GM21390 (cell line): ENCODE data around the gene ARNT2.

ENCODE experiments used
- ATAC-seq: cut with Tn5 transposase; IDR thresholded peaks from one replicate; pipeline ENCODE4 v1.9.1; 2021; ENCODE audit not compliant: unreplicated experiment

Gene ARNT2

GRCh38 chr15:80464951-80465625 is 60.9 kb downstream of the ARNT2 start:
- ATAC-seq: no peak

- no peak for ATAC-seq
Observed at GRCh38 chr15:80465626-80466005, 61.4 kb downstream of the ARNT2 start.

GRCh38 chr15:80466543-80466942 is 62.4 kb downstream of the ARNT2 start:
- ATAC-seq: no peak

DNA sequence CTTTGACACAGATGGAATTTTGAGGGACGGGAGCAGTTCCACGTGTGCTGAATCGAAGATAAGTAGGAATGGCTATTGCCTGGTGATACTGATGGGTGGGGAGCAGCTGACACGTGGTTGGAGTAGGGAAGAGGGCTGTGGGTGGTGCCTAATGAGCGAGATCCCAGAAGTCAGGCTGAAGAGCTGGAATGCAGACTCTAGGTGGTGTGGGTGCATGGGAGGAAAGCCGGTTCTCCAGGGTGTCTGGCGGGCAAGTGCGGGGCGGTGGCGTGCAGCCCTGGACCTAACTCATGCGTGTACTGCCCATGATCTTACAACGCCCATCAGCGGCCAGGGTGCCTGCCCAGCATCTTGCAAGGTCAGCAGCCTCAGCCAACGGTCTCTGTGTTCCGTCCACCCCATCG is 63.1 kb downstream of the ARNT2 start:
- ATAC-seq: no peak

DNA sequence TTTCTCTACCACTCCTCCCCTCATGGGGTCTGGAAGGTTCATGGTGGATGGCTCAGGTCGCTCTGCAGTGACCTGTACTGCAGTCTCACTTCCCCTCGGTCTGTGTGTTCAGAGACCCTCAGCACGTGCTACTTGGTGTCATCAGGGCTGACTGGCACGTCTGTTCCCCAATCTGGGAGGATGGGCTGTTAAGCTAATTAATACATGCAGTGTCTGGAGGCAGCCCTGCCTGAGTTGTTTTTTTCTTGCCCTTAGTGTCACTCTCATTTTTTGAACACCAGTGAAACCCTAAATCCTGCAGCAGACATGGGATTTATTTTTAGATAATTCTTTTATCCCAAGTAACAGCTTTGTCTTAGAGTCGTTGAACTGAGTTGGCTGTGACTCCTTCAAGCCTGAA is 64.6 kb downstream of the ARNT2 start:
- no peak for ATAC-seq

DNA sequence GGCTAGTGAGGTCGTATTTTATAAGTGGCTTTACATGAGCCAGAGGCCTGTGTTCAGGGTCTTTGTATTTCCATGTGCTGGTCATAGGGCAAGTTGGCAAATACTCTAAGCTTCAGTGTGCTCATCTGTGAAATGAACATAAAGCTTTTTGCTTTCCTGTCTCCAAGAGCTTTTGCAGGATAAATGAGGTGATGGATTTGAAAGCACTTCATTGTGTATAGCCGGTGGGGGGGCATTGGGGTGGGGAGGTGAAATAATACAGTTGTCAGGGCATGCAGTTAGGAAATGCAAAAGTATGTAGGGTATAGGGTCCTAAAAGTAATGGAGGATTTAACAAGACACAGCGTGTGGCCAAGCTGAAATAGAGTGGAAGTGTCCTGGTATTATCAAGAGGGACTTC is 67.7 kb downstream of the ARNT2 start:
- no peak for ATAC-seq

- ATAC-seq: no peak
Observed at GRCh38 chr15:80473286-80474223, 69.4 kb downstream of the ARNT2 start.

GRCh38 chr15:80474224-80475215 is 70.3 kb downstream of the ARNT2 start:
- ATAC-seq: no peak

DNA sequence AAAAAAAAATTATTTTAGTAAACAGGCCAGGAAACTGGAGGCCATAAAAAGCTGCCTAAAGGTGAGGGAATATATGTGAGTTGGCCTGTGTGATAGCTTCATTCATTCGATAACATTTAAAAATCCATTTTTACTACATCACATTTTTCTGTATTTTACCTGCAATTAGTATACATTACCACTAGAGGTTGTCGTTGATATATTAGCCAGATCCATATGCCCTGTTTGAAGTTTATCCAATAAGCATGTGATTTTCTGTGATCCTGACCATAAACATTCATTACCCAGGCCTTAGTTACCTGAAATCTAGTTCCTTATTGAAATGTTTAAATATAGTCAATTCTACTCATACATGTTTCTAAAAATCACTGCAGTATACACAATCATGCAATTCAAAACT is 71.4 kb downstream of the ARNT2 start:
- no peak for ATAC-seq

GRCh38 chr15:80476036-80476435 is 71.9 kb downstream of the ARNT2 start:
- ATAC-seq: no peak

- no peak for ATAC-seq
Observed at GRCh38 chr15:80478075-80478474, 73.9 kb downstream of the ARNT2 start.

DNA sequence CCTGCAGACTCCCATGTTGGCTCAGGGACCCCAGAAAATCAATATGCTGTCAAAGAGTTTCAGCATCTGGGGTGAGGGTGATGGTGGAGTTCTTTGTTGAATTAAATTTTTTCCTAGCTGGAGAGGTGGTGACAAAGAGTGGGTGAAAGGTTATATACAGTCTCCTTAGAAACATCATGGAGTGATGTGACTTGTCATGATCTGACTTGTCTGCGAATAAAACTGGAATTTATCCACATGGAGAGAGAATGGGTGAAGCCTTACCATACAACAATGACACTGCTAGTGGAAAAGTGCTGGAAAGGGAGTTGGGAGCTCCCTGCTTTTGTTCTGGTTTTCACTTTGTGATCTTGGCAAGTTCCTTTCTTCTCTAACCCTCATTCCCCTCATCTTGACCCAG is 75.0 kb downstream of the ARNT2 start:
- ATAC-seq: no peak

DNA sequence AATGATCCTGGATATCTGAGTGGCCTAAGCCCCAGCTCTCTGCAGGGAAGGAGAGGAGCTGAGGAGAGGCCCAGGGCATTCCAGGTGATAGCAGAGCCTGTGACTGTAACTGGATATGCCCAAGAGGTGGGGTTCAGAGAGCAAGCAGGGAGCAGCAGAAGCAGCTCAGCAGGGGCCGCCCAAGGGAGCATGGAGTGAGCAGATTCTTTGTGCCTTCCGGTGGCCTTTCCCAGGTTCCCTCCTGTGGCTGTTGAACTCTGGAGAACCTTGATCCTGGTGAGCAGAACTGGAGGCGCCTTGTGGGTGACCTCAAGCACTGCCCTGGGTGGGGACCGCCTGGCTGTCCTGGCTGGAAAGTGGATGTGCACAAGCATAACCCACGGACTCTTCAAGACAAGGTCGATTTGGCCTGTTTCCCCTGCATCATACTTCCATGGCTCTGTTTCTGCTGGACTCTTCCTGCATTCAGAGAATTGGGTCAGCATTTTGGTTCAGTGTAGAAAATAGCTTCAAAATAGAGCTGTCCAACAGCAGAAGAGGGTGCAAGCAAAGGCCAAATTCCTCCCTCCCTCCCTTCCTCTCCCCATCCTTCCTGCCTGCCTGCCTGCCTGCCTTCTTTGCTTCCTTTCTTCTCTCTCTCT is 76.1 kb downstream of the ARNT2 start:
- ATAC-seq: no peak

GRCh38 chr15:80480909-80481308 is 76.7 kb downstream of the ARNT2 start:
- ATAC-seq: no peak

GRCh38 chr15:80482696-80483095 is 78.5 kb downstream of the ARNT2 start:
- no peak for ATAC-seq

DNA sequence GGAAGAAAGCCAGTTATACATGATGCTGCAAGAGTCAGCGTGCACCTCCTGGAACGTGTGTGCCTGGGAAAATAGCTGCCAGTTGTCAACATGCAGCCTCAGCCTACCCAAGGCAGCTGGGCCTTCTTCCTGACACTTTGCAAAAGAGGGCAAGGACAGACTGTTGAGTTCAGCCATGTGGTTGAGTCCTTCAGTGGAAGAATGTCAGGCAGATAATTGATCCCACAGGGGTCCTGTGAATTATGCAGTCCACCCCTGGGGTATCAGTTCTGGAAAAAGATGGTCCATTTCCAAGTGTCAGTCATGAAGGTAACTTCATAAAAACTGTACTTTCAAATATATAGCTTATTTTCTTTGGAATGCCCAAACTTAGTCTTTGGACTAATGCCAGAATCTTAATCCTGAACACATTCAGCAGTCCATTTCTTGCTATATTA is 79.6 kb downstream of the ARNT2 start:
- no peak for ATAC-seq

GRCh38 chr15:80484333-80484864 is 80.2 kb downstream of the ARNT2 start:
- no peak for ATAC-seq

DNA sequence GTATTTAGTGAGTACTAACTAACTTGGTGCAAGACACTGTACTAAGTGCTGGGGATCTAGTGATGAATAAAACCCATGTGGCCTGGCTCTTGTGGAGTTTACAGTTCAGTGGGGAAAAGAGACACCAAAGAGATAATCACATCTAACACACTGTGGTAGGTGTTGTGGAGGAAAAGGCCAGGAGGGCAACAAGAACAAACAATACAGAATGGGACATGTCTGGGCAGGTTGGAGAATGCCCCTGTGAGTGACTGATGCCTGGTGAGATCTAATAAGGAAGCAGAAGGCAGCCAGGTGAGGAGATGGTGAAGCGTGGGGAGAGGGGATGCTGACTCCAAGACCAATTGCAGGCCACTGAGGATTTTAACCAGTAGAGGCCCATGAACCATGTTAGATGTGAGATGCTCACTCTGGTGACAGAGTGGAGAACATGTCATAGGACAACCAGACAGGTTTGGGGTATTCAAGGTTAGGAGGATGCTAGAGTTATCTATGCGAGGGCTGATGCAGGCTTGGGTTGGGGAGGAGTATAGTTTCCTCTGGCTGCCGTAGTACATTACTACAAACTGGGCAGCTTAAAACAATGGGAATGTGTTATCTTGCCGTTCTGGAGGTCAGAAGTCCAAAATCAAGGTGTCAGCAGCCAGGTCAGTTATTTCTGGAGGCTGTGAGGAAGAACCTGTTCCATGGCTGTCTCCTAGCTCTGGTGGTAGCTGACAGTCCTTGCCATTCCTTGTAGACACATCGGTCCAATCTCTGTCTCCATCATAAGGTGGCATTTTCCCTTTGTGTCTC is 81.4 kb downstream of the ARNT2 start:
- ATAC-seq: no peak

- ATAC-seq: no peak
Observed at GRCh38 chr15:80487839-80488390, 83.7 kb downstream of the ARNT2 start.
